ENCODE data around the gene AGXT. TPM values are rescaled to one million over a fixed set of nuclear protein-coding genes. Genes with fewer than 3 reads are reported as not detected.

AGXT gene
- total and polyA plus RNA-seq, 10 donors = 0.61 to 4.5 (median 1.6) TPM; not detected in 1

DNA sequence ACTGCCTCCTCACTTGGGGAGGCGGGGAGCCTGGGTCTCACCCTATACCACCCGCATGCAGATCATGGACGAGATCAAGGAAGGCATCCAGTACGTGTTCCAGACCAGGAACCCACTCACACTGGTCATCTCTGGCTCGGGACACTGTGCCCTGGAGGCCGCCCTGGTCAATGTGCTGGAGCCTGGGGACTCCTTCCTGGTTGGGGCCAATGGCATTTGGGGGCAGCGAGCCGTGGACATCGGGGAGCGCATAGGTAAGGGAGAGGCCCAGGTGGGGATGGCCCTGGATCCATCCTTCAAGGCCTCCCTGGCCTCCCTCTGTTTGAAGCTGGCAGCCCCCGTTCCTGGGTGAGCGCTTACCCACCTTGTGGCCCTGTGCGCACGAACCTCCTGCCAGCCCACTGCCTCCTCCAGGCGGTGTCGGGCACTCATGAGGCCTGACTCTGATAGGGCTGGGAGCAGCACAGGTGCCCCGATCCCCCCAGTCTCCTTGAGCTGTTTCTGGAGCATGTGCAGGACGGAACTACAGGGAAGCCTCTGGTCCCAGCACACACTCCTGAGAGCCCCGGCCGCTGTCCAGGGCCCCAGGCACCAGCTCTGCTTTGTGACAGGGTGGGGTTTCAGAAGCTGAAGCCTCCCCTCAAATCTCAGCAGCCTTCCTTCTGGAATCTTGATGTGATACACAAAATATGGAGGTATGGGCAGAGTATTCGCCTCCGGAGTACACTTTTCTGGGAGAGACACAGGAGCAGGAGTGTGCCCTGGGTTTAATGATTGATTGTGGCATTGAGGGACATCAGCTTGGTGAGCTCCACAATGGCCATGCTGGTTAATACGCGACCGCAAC is 708 bp downstream of the AGXT start:
- peak; percentile 52 for DNase-seq
- intact Hi-C loops (cut with DNase I; ENCODE audit: low total_unique reads) = no loop called here
- Histone ChIP-seq H3K27ac (no peak overlapping the region), H3K9me3 (no peaks in the 10 kb centered on the region), H3K27me3 (replicated peaks in 1 of 7) (no peaks in the 10 kb centered on the region), H3K4me1 (peaks cover 0 to 10% (median 0%) of the 10 kb centered on the region in 6 donors), H3K4me3 (no peak overlapping the region), H3K36me3 (no peaks in the 10 kb centered on the region)
- TF ChIP-seq, protein P1, sequence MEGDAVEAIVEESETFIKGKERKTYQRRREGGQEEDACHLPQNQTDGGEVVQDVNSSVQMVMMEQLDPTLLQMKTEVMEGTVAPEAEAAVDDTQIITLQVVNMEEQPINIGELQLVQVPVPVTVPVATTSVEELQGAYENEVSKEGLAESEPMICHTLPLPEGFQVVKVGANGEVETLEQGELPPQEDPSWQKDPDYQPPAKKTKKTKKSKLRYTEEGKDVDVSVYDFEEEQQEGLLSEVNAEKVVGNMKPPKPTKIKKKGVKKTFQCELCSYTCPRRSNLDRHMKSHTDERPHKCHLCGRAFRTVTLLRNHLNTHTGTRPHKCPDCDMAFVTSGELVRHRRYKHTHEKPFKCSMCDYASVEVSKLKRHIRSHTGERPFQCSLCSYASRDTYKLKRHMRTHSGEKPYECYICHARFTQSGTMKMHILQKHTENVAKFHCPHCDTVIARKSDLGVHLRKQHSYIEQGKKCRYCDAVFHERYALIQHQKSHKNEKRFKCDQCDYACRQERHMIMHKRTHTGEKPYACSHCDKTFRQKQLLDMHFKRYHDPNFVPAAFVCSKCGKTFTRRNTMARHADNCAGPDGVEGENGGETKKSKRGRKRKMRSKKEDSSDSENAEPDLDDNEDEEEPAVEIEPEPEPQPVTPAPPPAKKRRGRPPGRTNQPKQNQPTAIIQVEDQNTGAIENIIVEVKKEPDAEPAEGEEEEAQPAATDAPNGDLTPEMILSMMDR (IDR thresholded peaks at IDR 0.05 in 8 of 11, conservative IDR thresholded peaks at IDR 0.05 in 3 of 11) = no peak
- TF ChIP-seq POLR2AphosphoS5 (IDR thresholded peaks at IDR 0.05) (no peak), POLR2A (IDR thresholded peaks at IDR 0.05) (no peak)
- WGBS, 5 donors = 88 to 94% (median 93%) methylated on average over 19 to 25 of the region's 25 CpGs

DNA sequence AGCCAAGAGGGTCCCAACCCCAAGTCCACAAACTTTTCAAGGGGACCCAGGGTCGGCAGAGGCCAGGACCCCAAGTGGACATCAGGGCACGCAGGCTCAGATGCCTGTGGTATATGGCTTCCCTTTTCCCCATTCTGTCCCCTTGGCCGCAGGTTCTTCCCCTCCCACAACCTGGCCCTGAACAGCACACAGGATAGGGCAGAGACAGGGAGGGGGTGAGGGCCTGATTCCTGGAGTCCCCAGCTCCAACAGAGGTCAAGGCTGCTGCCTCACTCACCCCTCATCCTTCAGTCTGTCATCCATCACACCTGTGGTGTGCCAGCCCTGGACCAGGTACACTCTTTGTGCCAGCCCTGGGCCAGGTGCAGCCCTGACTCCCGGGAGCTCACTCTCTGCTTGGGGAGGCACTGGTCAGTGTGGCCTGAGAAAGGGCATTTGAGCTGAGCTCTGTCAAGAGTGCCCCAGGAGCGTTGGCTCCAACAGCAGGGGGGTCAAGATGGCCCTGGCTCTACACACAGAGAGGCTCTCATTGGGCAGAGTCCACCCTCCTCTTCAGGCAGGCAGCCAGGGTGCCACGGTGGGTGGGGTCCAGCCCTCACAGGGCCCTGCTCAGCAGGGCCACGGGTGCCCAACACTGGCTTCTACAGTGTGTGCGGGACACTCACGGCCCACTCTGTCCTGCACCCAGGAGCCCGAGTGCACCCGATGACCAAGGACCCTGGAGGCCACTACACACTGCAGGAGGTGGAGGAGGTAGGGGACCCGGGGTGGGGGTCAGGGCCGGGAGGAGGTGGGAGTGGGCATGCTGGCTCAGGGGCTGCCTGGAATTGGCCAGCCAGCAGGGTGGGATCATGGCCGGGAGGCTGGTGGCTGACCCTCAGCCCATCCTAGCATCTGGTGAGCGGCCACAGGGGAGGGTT is 1.6 kb downstream of the AGXT start:
- no peaks in the 10 kb centered on the region for H3K27me3 ChIP-seq (replicated peaks in 1 of 7)
- TF ChIP-seq POLR2AphosphoS5 (IDR thresholded peaks at IDR 0.05) = no peak
- TF ChIP-seq, protein P1 (IDR thresholded peaks at IDR 0.05 in 8 of 11, conservative IDR thresholded peaks at IDR 0.05 in 3 of 11) = no peak
- no peak for TF ChIP-seq POLR2A (IDR thresholded peaks at IDR 0.05)
- no peak overlapping the region for H3K27ac ChIP-seq
- no peaks in the 10 kb centered on the region for H3K9me3 ChIP-seq
- peak; percentile 68 for DNase-seq
- intact Hi-C loops (cut with DNase I; ENCODE audit: low total_unique reads) = no loop called here
- peaks cover 0 to 10% (median 0%) of the 10 kb centered on the region in 6 donors for H3K4me1 ChIP-seq
- WGBS, 5 donors = 85 to 87% (median 87%) methylated on average over 10 to 15 of the region's 15 CpGs
- H3K36me3 ChIP-seq = no peaks in the 10 kb centered on the region
- H3K4me3 ChIP-seq = no peak overlapping the region

DNA sequence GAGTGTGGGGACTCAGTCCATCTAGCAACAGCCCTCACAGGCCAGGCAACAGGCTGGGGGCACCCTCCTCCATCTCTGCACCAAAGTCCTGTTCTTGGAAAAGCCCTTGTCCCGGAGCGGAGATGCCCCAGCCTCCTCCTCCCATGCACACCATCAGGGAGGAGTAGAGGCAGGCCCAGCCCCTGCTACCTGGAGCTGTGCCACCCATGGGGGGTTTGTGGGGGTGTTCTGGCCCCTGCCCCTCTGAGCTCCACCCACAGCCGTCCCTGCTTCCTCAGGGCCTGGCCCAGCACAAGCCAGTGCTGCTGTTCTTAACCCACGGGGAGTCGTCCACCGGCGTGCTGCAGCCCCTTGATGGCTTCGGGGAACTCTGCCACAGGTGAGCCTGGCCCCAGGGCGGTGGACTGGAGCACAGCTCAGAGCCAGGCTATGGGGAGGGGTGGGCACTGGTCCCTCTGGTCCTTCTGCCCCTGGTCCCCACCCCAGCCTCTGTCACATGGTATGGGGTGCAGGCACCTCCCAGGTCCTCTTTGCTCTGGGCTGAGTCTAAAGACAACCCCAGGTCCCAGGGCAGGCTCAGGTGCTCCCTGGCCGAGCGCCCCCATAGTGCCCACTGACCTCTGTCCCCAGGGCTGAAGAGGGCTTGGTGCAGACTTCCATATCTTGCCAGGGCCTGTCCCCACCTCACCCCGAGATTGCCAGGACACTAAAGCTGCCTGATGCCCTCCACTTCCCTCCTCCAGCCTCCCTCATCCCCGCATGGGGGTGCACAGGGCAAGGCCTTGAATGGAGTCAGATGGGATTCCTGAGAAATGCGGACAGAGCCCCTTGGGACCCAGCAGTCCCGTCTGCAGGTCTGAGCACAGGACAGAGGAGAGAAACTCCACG is 2.7 kb downstream of the AGXT start:
- Histone ChIP-seq H3K27me3 (replicated peaks in 1 of 7) (no peaks in the 10 kb centered on the region), H3K36me3 (no peaks in the 10 kb centered on the region), H3K9me3 (no peaks in the 10 kb centered on the region), H3K27ac (no peak overlapping the region), H3K4me1 (peaks cover 0 to 15% (median 2%) of the 10 kb centered on the region in 6 donors), H3K4me3 (no peak overlapping the region)
- intact Hi-C loops (cut with DNase I; ENCODE audit: low total_unique reads) = no loop called here
- peak; percentile 57 for DNase-seq
- 76 to 91% (median 89%) methylated on average over 14 to 16 of the region's 16 CpGs for WGBS, 5 donors
- TF ChIP-seq, protein P1 (IDR thresholded peaks at IDR 0.05 in 8 of 11, conservative IDR thresholded peaks at IDR 0.05 in 3 of 11) = no peak
- TF ChIP-seq POLR2A (IDR thresholded peaks at IDR 0.05) (no peak), POLR2AphosphoS5 (IDR thresholded peaks at IDR 0.05) (no peak)
